CD14-positive monocyte (primary cell): ENCODE measurements around the gene MYO1D. TPM values are rescaled to one million over a fixed set of nuclear protein-coding genes. Genes with fewer than 3 reads are reported as not detected.

ENCODE experiments used
- DNase-seq, 3 donors: peaks; one replicate each; pipeline ENCODE4 v3.0.0-alpha.2; 2011 to 2022
- H2AFZ ChIP-seq: 2 replicates; pipeline ENCODE4 v1.6.0; 2012; ENCODE audit warnings: mild to moderate bottlenecking, low read depth, low read length, inconsistent platforms; ENCODE audit not compliant: insufficient read depth, poor library complexity, severe bottlenecking
- H3K27ac ChIP-seq, 2 donors: 1 replicate in 1 of 2; 2 replicates in 1 of 2; pipeline ENCODE4 v1.5.1; 2012 to 2013; ENCODE audit warnings: low read length in 2 of 2, control low read depth in 1 of 2, inconsistent platforms in 1 of 2, low read depth in 1 of 2, mild to moderate bottlenecking in 1 of 2
- H3K27me3 ChIP-seq, 2 donors: one replicate each; pipeline versions ENCODE4 v1.6.0 to v1.6.1; 2011 to 2013; ENCODE audit warnings: low read length in 2 of 2; ENCODE audit not compliant: control insufficient read depth in 2 of 2, insufficient read depth in 2 of 2
- H3K36me3 ChIP-seq, 2 donors: replicated peaks in 1 of 2; 1 replicate in 1 of 2; 2 replicates in 1 of 2; pipeline versions ENCODE4 v1.5.1 to v1.6.1; 2012 to 2013; ENCODE audit warnings: low read length in 2 of 2, control low read depth in 1 of 2, inconsistent platforms in 1 of 2, mild to moderate bottlenecking in 1 of 2; ENCODE audit not compliant: insufficient read depth in 2 of 2, control insufficient read depth in 1 of 2
- H3K4me1 ChIP-seq, 2 donors: 1 replicate in 1 of 2; 2 replicates in 1 of 2; pipeline versions ENCODE4 v1.5.1 to v1.6.1; 2012 to 2013; ENCODE audit warnings: low read length in 2 of 2, control low read depth in 1 of 2, inconsistent platforms in 1 of 2, mild to moderate bottlenecking in 1 of 2, moderate library complexity in 1 of 2; ENCODE audit not compliant: insufficient read depth in 2 of 2, control insufficient read depth in 1 of 2
- H3K4me2 ChIP-seq: replicated peaks from 2 replicates; pipeline ENCODE3; 2012; ENCODE audit warnings: low read length, moderate library complexity, mild to moderate bottlenecking; ENCODE audit not compliant: poor library complexity, severe bottlenecking; ENCODE audit errors: extremely low read depth
- H3K4me3 ChIP-seq, 3 experiments: fragments of 200-600 bp in 1 of 3; sonication (generic) in 1 of 3; replicated peaks in 1 of 3; 1 replicate in 2 of 3; 2 replicates in 1 of 3; pipeline ENCODE4 v1.5.1; 2011 to 2013; ENCODE audit warnings: low read length in 3 of 3, mild to moderate bottlenecking in 3 of 3, control low read depth in 2 of 3, low read depth in 2 of 3, inconsistent platforms in 1 of 3, moderate library complexity in 1 of 3
- H3K79me2 ChIP-seq: 2 replicates; pipeline ENCODE4 v1.6.0; 2012; ENCODE audit warnings: mild to moderate bottlenecking, control low read depth, inconsistent platforms, low read length, moderate library complexity; ENCODE audit not compliant: insufficient read depth
- H3K9ac ChIP-seq: 2 replicates; pipeline ENCODE4 v1.6.0; 2017; ENCODE audit warnings: low read length, mild to moderate bottlenecking; ENCODE audit not compliant: insufficient read depth, poor library complexity, severe bottlenecking
- H3K9me3 ChIP-seq, 2 donors: replicated peaks in 1 of 2; 1 replicate in 1 of 2; 2 replicates in 1 of 2; pipeline versions ENCODE4 v1.5.1 to v1.6.1; 2012 to 2013; ENCODE audit warnings: low read length in 2 of 2, control low read depth in 1 of 2; ENCODE audit not compliant: control insufficient read depth in 1 of 2, insufficient read depth in 1 of 2
- H4K20me1 ChIP-seq: 2 replicates; pipeline ENCODE4 v1.6.0; 2012; ENCODE audit warnings: mild to moderate bottlenecking, low read length, control low read depth, moderate library complexity; ENCODE audit not compliant: insufficient read depth
- H3K27ac Mint-ChIP-seq, 7 donors: one replicate each; pipeline ENCODE4 v1.8.0; 2020; ENCODE audit warnings: mild to moderate bottlenecking in 7 of 7, mixed read lengths in 7 of 7, moderate library complexity in 6 of 7, inconsistent platforms in 2 of 7
- H3K27me3 Mint-ChIP-seq, 3 donors: one replicate each; pipeline ENCODE4 v1.8.0; 2021 to 2022; ENCODE audit warnings: low read depth in 3 of 3, mild to moderate bottlenecking in 3 of 3, mixed read lengths in 3 of 3, moderate library complexity in 3 of 3, inconsistent platforms in 1 of 3
- H3K36me3 Mint-ChIP-seq, 2 donors: one replicate each; pipeline ENCODE4 v1.8.0; 2020; ENCODE audit warnings: mixed read lengths in 2 of 2, inconsistent platforms in 1 of 2, mild to moderate bottlenecking in 1 of 2
- H3K4me1 Mint-ChIP-seq: one replicate; pipeline ENCODE4 v1.8.0; 2020; ENCODE audit warnings: mild to moderate bottlenecking, mixed read lengths
- H3K4me3 Mint-ChIP-seq, 2 donors: one replicate each; pipeline ENCODE4 v1.8.0; 2020; ENCODE audit warnings: mild to moderate bottlenecking in 2 of 2, mixed read lengths in 2 of 2, moderate library complexity in 1 of 2
- H3K9me3 Mint-ChIP-seq, 7 donors: one replicate each; pipeline ENCODE4 v1.8.0; 2020 to 2022; ENCODE audit warnings: mixed read lengths in 7 of 7, mild to moderate bottlenecking in 6 of 7, moderate library complexity in 6 of 7, inconsistent platforms in 2 of 7
- WGBS: methylation state at CpG from one replicate; pipeline ENCODE4 v1.1.5; 2013; ENCODE audit warnings: missing lambda C conversion rate; ENCODE audit not compliant: insufficient coverage; 5-methylcytosine and 5-hydroxymethylcytosine counted together
- intact Hi-C, 2 donors: fragments of 100-400 bp; cut with micrococcal nuclease; formaldehyde crosslinking; loops; one replicate each; pipeline versions ENCODE4 v1.15.0 to v1.15.1; 2023
- polyA plus RNA-seq, 3 donors: library from polyadenylated mRNA; depleted of rRNA in 1 of 3; unstranded in 2 of 3; stranded (reverse) in 1 of 3; fragments of 300-500 nt in 2 of 3; fragments of >200 nt in 1 of 3; fragmentation: Illumina TruSeq in 2 of 3; gene quantifications; 1 replicate in 2 of 3; 2 replicates in 1 of 3; pipeline ENCODE4 v1.2.3, GENCODE V29; 2012 to 2021
- TF ChIP-seq, protein P1 (sequence below): fragments of 200-600 bp; IDR thresholded peaks from one replicate; pipeline ENCODE4 v1.8.0; 2022; ENCODE audit warnings: antibody characterized with exemption, mild to moderate bottlenecking

MYO1D gene
- polyA plus RNA-seq, 3 donors, result 0.22 to 0.39 (median 0.26) TPM

- H3K27ac Mint-ChIP-seq, result no peak overlapping the region
- no peak overlapping the region for H3K4me3 Mint-ChIP-seq
- WGBS, result 100% methylated on average over 1 of the region's 5 CpGs
- no peak overlapping the region for H3K4me2 ChIP-seq
- no peak overlapping the region for H3K27ac ChIP-seq
- no peak for DNase-seq
- no peak overlapping the region for H3K9ac ChIP-seq
- H3K79me2 ChIP-seq, result no peaks in the 10 kb centered on the region
- H2AFZ ChIP-seq, result no peak overlapping the region
- no peaks in the 10 kb centered on the region for H3K36me3 Mint-ChIP-seq
- intact Hi-C loops, result no loop called here
- H3K27me3 ChIP-seq, result no peaks in the 10 kb centered on the region
- no peaks in the 10 kb centered on the region for H3K9me3 ChIP-seq
- H3K4me1 Mint-ChIP-seq, result peaks cover 10% of the 10 kb centered on the region
- no peaks in the 10 kb centered on the region for H3K4me1 ChIP-seq
- H4K20me1 ChIP-seq, result no peaks in the 10 kb centered on the region
- H3K4me3 ChIP-seq, result no peak overlapping the region
- TF ChIP-seq, protein P1, sequence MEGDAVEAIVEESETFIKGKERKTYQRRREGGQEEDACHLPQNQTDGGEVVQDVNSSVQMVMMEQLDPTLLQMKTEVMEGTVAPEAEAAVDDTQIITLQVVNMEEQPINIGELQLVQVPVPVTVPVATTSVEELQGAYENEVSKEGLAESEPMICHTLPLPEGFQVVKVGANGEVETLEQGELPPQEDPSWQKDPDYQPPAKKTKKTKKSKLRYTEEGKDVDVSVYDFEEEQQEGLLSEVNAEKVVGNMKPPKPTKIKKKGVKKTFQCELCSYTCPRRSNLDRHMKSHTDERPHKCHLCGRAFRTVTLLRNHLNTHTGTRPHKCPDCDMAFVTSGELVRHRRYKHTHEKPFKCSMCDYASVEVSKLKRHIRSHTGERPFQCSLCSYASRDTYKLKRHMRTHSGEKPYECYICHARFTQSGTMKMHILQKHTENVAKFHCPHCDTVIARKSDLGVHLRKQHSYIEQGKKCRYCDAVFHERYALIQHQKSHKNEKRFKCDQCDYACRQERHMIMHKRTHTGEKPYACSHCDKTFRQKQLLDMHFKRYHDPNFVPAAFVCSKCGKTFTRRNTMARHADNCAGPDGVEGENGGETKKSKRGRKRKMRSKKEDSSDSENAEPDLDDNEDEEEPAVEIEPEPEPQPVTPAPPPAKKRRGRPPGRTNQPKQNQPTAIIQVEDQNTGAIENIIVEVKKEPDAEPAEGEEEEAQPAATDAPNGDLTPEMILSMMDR, result no peak
- no peaks in the 10 kb centered on the region for H3K36me3 ChIP-seq
- peaks cover 0 to 2% (median 0%) of the 10 kb centered on the region in 7 donors for H3K9me3 Mint-ChIP-seq
- H3K27me3 Mint-ChIP-seq, result peaks cover 0 to 2% (median 0%) of the 10 kb centered on the region in 3 donors
Measured at GRCh38 chr17:32810690-32811089, 66.2 kb downstream of the MYO1D start.

DNA sequence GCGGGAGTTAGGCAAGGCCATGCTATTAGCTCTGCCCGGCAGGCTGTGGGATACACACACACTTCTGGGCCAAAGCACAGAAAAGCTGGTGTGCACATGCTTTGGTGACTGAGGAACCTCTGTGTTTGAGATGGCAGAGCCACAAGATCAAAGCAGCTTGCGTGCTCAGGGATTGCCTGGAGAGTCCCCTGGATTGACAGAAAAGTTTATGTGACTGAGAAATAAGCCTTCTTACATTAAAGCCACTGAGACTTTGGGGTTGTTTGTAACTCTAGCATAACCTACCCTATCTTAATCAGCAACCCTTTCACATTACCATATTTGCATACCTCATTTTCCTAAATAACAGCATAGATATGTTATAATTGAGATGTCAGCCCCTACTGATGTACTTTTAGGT, 69.3 kb downstream of the MYO1D start:
- H3K79me2 ChIP-seq, result no peaks in the 10 kb centered on the region
- Mint-ChIP-seq H3K27me3 (peaks cover 0 to 2% (median 0%) of the 10 kb centered on the region in 3 donors), H3K27ac (no peak overlapping the region), H3K4me3 (no peak overlapping the region), H3K9me3 (no peaks in the 10 kb centered on the region), H3K4me1 (peaks cover 3% of the 10 kb centered on the region), H3K36me3 (no peaks in the 10 kb centered on the region)
- H3K4me2 ChIP-seq, result no peak overlapping the region
- H2AFZ ChIP-seq, result no peak overlapping the region
- H3K27ac ChIP-seq, result no peak overlapping the region
- no peaks in the 10 kb centered on the region for H3K36me3 ChIP-seq
- WGBS, result no CpG with 5 or more reads among the region's 3 CpGs
- H3K4me1 ChIP-seq, result no peaks in the 10 kb centered on the region
- H3K9ac ChIP-seq, result no peak overlapping the region
- no peaks in the 10 kb centered on the region for H3K27me3 ChIP-seq
- DNase-seq, result no peak
- H4K20me1 ChIP-seq, result no peaks in the 10 kb centered on the region
- intact Hi-C loops, result no loop called here
- H3K4me3 ChIP-seq, result no peak overlapping the region
- TF ChIP-seq, protein P1, result no peak
- no peaks in the 10 kb centered on the region for H3K9me3 ChIP-seq
